GM19452 (cell line): ENCODE measurements around the gene CCDC57.

Experiments
- ATAC-seq: cut with Tn5 transposase; IDR thresholded peaks from one replicate; pipeline ENCODE4 v1.9.1; 2021; ENCODE audit not compliant: unreplicated experiment

Gene CCDC57

GRCh38 chr17:82108961-82109475 is 103.6 kb downstream of the CCDC57 start:
- ATAC-seq: no peak

GRCh38 chr17:82108496-82108945 is 104.1 kb downstream of the CCDC57 start:
- ATAC-seq: no peak

GRCh38 chr17:82108038-82108437 is 104.6 kb downstream of the CCDC57 start:
- ATAC-seq: no peak

GRCh38 chr17:82107341-82107860 is 105.2 kb downstream of the CCDC57 start:
- ATAC-seq: no peak

GRCh38 chr17:82106688-82107305 is 105.8 kb downstream of the CCDC57 start:
- no peak for ATAC-seq

- peak; percentile 83 for ATAC-seq
Measured at GRCh38 chr17:82105882-82106687, 106.6 kb downstream of the CCDC57 start.

GRCh38 chr17:82105417-82105881 is 107.2 kb downstream of the CCDC57 start:
- ATAC-seq: no peak

GRCh38 chr17:82104797-82105416 is 107.7 kb downstream of the CCDC57 start:
- no peak for ATAC-seq

- ATAC-seq: no peak
Measured at GRCh38 chr17:82103553-82104451, 108.8 kb downstream of the CCDC57 start.

- ATAC-seq: no peak
Measured at GRCh38 chr17:82101767-82102679, 110.6 kb downstream of the CCDC57 start.

GRCh38 chr17:82101301-82101715 is 111.3 kb downstream of the CCDC57 start:
- no peak for ATAC-seq

- ATAC-seq: no peak
Measured at GRCh38 chr17:82100502-82101298, 111.9 kb downstream of the CCDC57 start.

- peak; percentile 11 for ATAC-seq
Measured at GRCh38 chr17:82098939-82099763, 113.5 kb downstream of the CCDC57 start.

GRCh38 chr17:82098169-82098938 is 114.3 kb downstream of the CCDC57 start, which contains the start of gene FASN:
Gene FASN (minus strand): TSS chr17:82098236. CDS start chr17:82096445, 1,791 bp downstream.
- ATAC-seq: peak; percentile 67

- no peak for ATAC-seq
Measured at GRCh38 chr17:82097919-82098168, 114.8 kb downstream of the CCDC57 start.

GRCh38 chr17:82097184-82097918 is 115.3 kb downstream of the CCDC57 start:
- ATAC-seq: peak; percentile 2
